Measurements from ENCODE around the gene TTLL6.

GRCh38 chr17:48724251-48725003, 92.6 kb downstream of the TTLL6 start:
- TF ChIP-seq CTCF (IDR thresholded peaks at IDR 0.05) (peak; percentile 60 to 71 (median 68)), POLR2A (IDR thresholded peaks at IDR 0.05) (no peak)

Data from testis (tissue), 2 donors.